Common myeloid progenitor, CD34-positive (primary cell): ENCODE measurements around the gene PHLPP1.
A peak's percentile ranks its signal among the peaks of the same experiment; 100 is the strongest.

Source experiments
- CTCF ChIA-PET: fragments of 350-600 bp; sonication (Branson Sonifier 250); formaldehyde crosslinking; loops from one replicate; lab custom pipeline; 2021; ENCODE audit warnings: antibody characterized with exemption; lab: Charles Lee
- POLR2A ChIA-PET: fragments of 350-600 bp; sonication (Branson Sonifier 250); formaldehyde crosslinking; loops from one replicate; lab custom pipeline; 2021; ENCODE audit warnings: antibody characterized with exemption; lab: Charles Lee
- DNase-seq, 3 donors: peaks; one replicate each; pipeline versions ENCODE4 v3.0.0 to v3.0.0-alpha.2; 2013
- H3K27ac ChIP-seq, 2 experiments: 1 replicate in 1 of 2; 2 replicates in 1 of 2; pipeline ENCODE4 v1.7.0; 2013; ENCODE audit warnings: inconsistent platforms in 2 of 2, low read length in 2 of 2, mild to moderate bottlenecking in 2 of 2, low read depth in 1 of 2, moderate library complexity in 1 of 2; ENCODE audit not compliant: severe bottlenecking in 2 of 2, insufficient read depth in 1 of 2, poor library complexity in 1 of 2
- H3K27me3 ChIP-seq, 5 experiments: replicated peaks in 2 of 5; 1 replicate in 3 of 5; 2 replicates in 2 of 5; pipeline versions ENCODE4 v1.6.1 to v1.7.0; 2013; ENCODE audit warnings: low read length in 4 of 5, mild to moderate bottlenecking in 2 of 5, moderate library complexity in 2 of 5, inconsistent platforms in 1 of 5; ENCODE audit not compliant: insufficient read depth in 5 of 5, control insufficient read depth in 4 of 5
- H3K36me3 ChIP-seq, 4 experiments: 1 replicate in 2 of 4; 2 replicates in 2 of 4; pipeline versions ENCODE4 v1.6.1 to v1.7.0; 2013; ENCODE audit warnings: low read length in 3 of 4, control low read depth in 1 of 4, mild to moderate bottlenecking in 1 of 4; ENCODE audit not compliant: control insufficient read depth in 4 of 4, insufficient read depth in 4 of 4
- H3K4me1 ChIP-seq, 4 experiments: 1 replicate in 3 of 4; 2 replicates in 1 of 4; pipeline versions ENCODE4 v1.6.1 to v1.7.1; 2013; ENCODE audit warnings: low read length in 3 of 4, mild to moderate bottlenecking in 3 of 4, control low read depth in 1 of 4, inconsistent platforms in 1 of 4, moderate library complexity in 1 of 4; ENCODE audit not compliant: control insufficient read depth in 4 of 4, insufficient read depth in 4 of 4; ENCODE audit errors: control extremely low read depth in 1 of 4
- H3K4me3 ChIP-seq, 7 experiments: 1 replicate in 4 of 7; 2 replicates in 3 of 7; pipeline versions ENCODE4 v1.5.1 to v1.7.0; 2013; ENCODE audit warnings: mild to moderate bottlenecking in 7 of 7, low read length in 6 of 7, moderate library complexity in 6 of 7, inconsistent platforms in 2 of 7, low read depth in 2 of 7, control low read depth in 1 of 7; ENCODE audit not compliant: insufficient read depth in 4 of 7, control insufficient read depth in 1 of 7; ENCODE audit errors: extremely low read depth in 1 of 7
- H3K9me3 ChIP-seq, 5 experiments: 1 replicate in 4 of 5; 2 replicates in 1 of 5; pipeline versions ENCODE4 v1.6.1 to v1.7.1; 2013; ENCODE audit warnings: low read length in 4 of 5, mild to moderate bottlenecking in 2 of 5, inconsistent platforms in 1 of 5, low read depth in 1 of 5, moderate library complexity in 1 of 5; ENCODE audit not compliant: control insufficient read depth in 4 of 5, insufficient read depth in 2 of 5; ENCODE audit errors: control extremely low read depth in 1 of 5
- WGBS: methylation state at CpG from one replicate; pipeline ENCODE4 v1.1.5; 2013; ENCODE audit not compliant: insufficient coverage; 5-methylcytosine and 5-hydroxymethylcytosine counted together

The PHLPP1 gene

GRCh38 chr18:62710417-62710816 lies 4.9 kb upstream of the PHLPP1 start:
- Histone ChIP-seq H3K36me3 (no peaks in the 10 kb centered on the region), H3K9me3 (no peaks in the 10 kb centered on the region), H3K27me3 (no peaks in the 10 kb centered on the region), H3K27ac (no peak overlapping the region), H3K4me3 (no peak overlapping the region), H3K4me1 (peaks cover 0 to 11% (median 5%) of the 10 kb centered on the region in 4 experiments)
- CTCF ChIA-PET = interaction anchor here (0.8 to 2.0 kb wide), 3 partner anchors 92 to 272 kb away, joined by 3 to 6 read pairs (median 4); no protein-coding TSS in a partner anchor
- DNase-seq = no peak
- POLR2A ChIA-PET = no interaction called here

- ChIA-PET CTCF (interaction anchor here (0.7 to 2.0 kb wide), 2 partner anchors 269 to 270 kb away, joined by 3 to 6 read pairs; no protein-coding TSS in a partner anchor), POLR2A (no interaction called here)
- H3K27me3 ChIP-seq = no peaks in the 10 kb centered on the region
- no peaks in the 10 kb centered on the region for H3K36me3 ChIP-seq
- no peak overlapping the region for H3K4me3 ChIP-seq
- H3K9me3 ChIP-seq = no peaks in the 10 kb centered on the region
- WGBS = 98% methylated on average over 12 of the region's 13 CpGs
- no peak for DNase-seq
- H3K4me1 ChIP-seq = peaks cover 0 to 10% (median 6%) of the 10 kb centered on the region in 4 experiments
- H3K27ac ChIP-seq = no peak overlapping the region
These were observed 3.6 kb upstream of the PHLPP1 start for GRCh38 chr18:62711781-62712180.

GRCh38 chr18:62713651-62714247 lies 1.6 kb upstream of the PHLPP1 start:
- H3K27ac ChIP-seq = peak overlapping the region in 1 of 2 experiments; percentile 72
- no peaks in the 10 kb centered on the region for H3K9me3 ChIP-seq
- H3K4me1 ChIP-seq = peaks cover 10 to 26% (median 18%) of the 10 kb centered on the region in 4 experiments
- peak in 2 of 3 donors; percentile 31 to 56 for DNase-seq
- POLR2A ChIA-PET = no interaction called here
- CTCF ChIA-PET = interaction anchor here (0.6 to 1.8 kb wide), 3 partner anchors 62 to 243 kb away, joined by 3 to 15 read pairs (median 5); no protein-coding TSS in a partner anchor
- H3K27me3 ChIP-seq = no peaks in the 10 kb centered on the region
- 100% methylated on average over 1 of the region's 17 CpGs for WGBS
- H3K4me3 ChIP-seq = no peak overlapping the region
- no peaks in the 10 kb centered on the region for H3K36me3 ChIP-seq

GRCh38 chr18:62714671-62715435 lies 488 bp upstream of the PHLPP1 start:
- WGBS = 7% methylated on average over 46 of the region's 50 CpGs
- CTCF ChIA-PET = interaction anchor here (0.6 to 4.1 kb wide), 18 partner anchors 11 to 268 kb away, joined by 3 to 16 read pairs (median 4); no protein-coding TSS in a partner anchor
- DNase-seq = peak; percentile 100
- Histone ChIP-seq H3K36me3 (no peaks in the 10 kb centered on the region), H3K9me3 (no peaks in the 10 kb centered on the region), H3K4me3 (peak overlapping the region; percentile 58 to 95 (median 85)), H3K27me3 (no peaks in the 10 kb centered on the region), H3K27ac (peak overlapping the region; percentile 70 to 72), H3K4me1 (peaks cover 13 to 36% (median 25%) of the 10 kb centered on the region in 4 experiments)
- POLR2A ChIA-PET = interaction anchor here (0.8 to 1.1 kb wide), 2 partner anchors 129 to 230 kb away, joined by 3 read pairs; no protein-coding TSS in a partner anchor

- Histone ChIP-seq H3K4me3 (peak overlapping the region; percentile 64 to 95 (median 85)), H3K36me3 (no peaks in the 10 kb centered on the region)
These were observed 646 bp downstream of the PHLPP1 start for GRCh38 chr18:62715759-62716615.

GRCh38 chr18:62716619-62717168 lies 1.4 kb downstream of the PHLPP1 start:
- WGBS = under 1% methylated on average over 34 of the region's 68 CpGs
- DNase-seq = peak; percentile 50 to 84 (median 79)
- Histone ChIP-seq H3K9me3 (no peaks in the 10 kb centered on the region), H3K27ac (peak overlapping the region in 1 of 2 experiments; percentile 46), H3K4me3 (peak overlapping the region; percentile 64 to 95 (median 86)), H3K27me3 (no peaks in the 10 kb centered on the region), H3K4me1 (peaks cover 13 to 42% (median 28%) of the 10 kb centered on the region in 4 experiments), H3K36me3 (no peaks in the 10 kb centered on the region)
- ChIA-PET POLR2A (interaction anchor here (0.5 to 0.7 kb wide), 3 partner anchors 77 to 586 kb away, joined by 3 to 4 read pairs (median 4); no protein-coding TSS in a partner anchor), CTCF (interaction anchor here (1.0 to 4.1 kb wide), 11 partner anchors 10 to 242 kb away, joined by 3 to 16 read pairs (median 4); no protein-coding TSS in a partner anchor)

More at GRCh38 chr18:62715759-62716615, 646 bp downstream of the PHLPP1 start:
- Histone ChIP-seq H3K9me3 (no peaks in the 10 kb centered on the region), H3K27ac (peak overlapping the region in 1 of 2 experiments; percentile 72), H3K27me3 (no peaks in the 10 kb centered on the region), H3K4me1 (peaks cover 13 to 42% (median 28%) of the 10 kb centered on the region in 4 experiments)
- CTCF ChIA-PET = interaction anchor here (1.0 to 4.1 kb wide), 14 partner anchors 11 to 242 kb away, joined by 3 to 16 read pairs (median 6); no protein-coding TSS in a partner anchor
- under 1% methylated on average over 81 of the region's 127 CpGs for WGBS
- DNase-seq = peak in 2 of 3 donors; percentile 66 to 74
- POLR2A ChIA-PET = interaction anchor here (0.5 to 1.1 kb wide), 3 partner anchors 86 to 587 kb away, joined by 3 to 4 read pairs (median 4); no protein-coding TSS in a partner anchor
